ENCODE measurements around the gene PGBD5.
A peak's percentile ranks its signal among the peaks of the same experiment; 100 is the strongest.

PGBD5 gene

DNA sequence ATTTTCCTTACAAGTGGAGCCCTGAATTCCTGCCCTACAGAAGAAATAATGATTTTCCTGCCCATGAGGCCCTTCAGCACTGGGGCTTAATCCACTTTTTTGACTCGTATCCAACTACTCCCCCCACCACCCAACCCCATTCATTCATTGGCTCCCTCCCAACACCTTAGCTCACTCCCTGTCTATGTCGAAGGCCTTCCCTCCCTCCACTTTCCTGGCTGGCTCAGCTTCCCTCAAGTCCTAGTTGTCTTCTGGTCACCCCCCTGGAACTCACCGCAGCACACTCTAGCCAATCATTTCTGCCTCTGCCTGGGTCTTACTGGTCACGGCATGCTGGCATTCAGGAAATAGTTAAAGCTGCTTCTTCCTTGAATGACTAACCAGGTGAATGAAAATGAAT lies 118.9 kb downstream of the PGBD5 start:
- DNase-seq = peak in 1 of 56 donors; percentile 31

DNA sequence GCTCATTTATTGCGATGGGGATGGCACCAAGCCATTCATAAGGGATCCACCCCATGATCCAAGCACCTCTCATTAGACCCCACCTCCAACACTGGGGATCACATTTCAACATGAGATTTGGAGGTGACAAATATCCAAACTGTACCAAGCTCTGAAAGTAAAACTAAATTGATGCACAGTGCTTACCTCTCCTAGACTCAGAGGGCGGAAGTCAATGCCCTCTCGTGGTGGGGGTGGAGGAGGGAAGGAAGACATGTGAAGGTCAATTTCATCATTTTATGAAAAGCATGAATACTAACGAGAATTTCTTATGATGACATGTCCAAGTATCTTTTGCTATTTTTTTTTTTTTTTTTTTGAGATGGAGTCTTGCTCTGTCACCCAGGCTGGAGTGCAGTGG lies 120.0 kb downstream of the PGBD5 start:
- no peak for DNase-seq

DNA sequence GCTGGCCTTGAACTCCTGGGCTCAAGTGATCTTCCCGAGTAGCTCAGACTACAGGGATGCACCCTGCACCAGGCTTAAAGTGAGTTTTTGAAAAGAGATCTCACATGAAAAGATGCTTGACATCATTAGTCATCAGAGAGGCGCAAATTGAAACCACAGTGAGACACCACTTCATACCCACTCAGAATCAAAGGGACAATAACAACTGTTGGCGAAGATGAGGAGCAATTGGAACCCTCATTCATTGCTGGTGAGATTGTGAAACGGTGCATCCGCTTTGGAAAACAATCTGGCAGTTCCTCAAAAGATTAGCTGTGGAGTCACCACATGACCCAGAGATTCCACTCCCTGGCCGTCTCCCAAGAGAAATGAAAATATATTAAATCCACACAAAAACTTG lies 122.3 kb downstream of the PGBD5 start:
- DNase-seq = no peak

DNA sequence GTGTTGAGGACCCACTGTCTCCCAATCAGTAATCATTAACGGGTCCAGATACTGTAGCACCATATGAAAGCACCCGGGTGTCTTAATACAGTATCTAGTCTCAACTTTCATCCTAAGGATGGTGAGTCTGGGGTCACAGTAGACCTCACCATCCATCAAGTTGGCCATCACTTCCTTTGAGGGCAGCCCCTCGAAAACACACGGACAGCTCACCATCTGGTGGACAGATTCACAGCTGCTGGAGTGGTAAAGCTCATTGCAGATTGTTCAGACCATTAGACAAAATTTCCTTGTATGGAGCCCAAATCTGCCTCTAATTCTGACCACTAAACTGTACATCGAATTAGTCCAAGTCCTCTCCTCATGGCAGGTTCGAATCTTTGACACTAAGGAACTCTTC lies 123.1 kb downstream of the PGBD5 start:
- no peak for DNase-seq

DNA sequence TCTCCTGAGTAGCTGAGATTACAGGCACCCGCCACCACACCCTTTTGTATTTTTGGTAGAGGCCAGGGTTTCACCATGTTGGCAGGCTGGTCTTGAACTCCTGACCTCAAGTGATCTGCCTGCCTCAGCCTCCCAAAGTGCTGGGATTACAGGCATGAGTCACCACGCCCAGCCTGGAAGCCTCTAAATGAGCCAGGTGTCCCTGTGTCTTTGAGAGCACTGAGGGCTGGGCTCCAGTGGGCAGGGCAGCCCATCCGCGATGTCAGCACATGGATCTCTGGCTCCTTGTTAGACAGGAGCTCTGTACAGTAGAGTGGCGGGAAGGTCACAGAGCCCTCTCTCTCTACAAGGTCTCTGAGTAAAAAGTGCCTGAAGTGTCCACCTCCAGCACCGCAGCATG lies 124.3 kb downstream of the PGBD5 start:
- no peak for DNase-seq

DNA sequence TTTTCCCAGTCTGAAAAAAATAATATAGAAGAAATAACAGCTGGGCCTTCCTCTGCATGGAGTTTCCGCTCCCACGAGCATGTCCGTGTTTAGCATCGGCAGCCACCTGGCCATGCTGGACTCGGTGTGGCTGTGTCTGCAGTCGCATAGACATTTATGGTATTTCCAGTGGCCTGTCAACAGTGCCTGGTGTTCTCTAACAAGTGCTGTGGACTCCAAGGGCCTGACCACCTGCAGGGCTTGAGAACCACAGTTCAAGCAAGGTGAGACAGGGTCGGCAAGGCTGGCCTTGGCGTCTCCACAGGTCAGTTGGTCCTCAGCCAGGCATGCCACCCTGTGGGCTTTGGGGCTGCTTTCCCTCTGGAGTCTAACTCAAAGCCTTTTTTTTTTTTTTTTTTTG lies 124.8 kb downstream of the PGBD5 start:
- no peak for DNase-seq

DNA sequence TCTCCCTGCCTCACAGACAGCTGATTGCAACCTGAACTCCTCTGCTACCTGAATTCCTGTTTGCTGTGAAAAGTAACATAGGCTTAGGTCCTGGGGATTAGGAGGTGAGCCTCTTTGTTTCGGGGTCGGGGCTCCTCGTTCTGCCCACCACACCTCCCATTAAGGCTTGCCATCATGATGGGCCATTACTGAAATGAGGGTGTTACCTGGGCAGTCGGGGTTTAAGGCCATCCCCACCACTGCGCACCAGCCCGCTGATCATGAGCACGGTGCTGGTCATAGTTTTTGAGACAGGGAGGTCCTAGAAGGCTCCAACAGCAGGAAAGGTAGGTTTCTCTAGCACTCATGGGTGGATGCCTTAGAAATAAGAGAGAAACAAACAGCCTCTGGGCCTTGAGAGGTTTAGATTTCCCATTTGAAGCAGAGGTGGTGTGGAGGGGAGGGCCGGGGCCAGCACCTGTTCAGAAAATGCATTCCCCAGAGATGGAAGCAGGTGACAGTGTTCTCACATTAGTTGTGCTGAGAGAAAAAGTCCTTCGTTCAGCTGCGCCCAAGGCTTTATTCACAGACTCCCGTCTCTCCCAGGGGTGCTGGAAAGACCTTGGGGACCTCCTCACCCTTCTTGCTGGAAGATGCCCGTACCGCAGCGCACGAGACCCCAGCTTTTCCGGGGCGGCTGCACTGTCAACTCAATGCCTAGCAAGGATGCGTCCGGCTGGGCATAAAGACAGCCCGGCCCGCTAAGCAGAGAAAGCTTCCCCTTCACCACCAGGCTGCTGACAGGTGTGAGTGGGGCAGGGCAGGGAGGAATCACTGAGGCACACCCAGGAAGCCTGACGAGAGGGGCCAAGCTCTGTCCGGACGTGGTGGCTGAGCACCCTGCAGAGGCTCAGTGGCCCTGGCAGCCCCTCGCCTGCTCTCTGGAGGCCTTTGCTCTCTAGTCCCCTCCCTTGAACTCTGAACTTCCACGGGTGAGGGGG lies 125.5 kb downstream of the PGBD5 start:
- DNase-seq = no peak

DNA sequence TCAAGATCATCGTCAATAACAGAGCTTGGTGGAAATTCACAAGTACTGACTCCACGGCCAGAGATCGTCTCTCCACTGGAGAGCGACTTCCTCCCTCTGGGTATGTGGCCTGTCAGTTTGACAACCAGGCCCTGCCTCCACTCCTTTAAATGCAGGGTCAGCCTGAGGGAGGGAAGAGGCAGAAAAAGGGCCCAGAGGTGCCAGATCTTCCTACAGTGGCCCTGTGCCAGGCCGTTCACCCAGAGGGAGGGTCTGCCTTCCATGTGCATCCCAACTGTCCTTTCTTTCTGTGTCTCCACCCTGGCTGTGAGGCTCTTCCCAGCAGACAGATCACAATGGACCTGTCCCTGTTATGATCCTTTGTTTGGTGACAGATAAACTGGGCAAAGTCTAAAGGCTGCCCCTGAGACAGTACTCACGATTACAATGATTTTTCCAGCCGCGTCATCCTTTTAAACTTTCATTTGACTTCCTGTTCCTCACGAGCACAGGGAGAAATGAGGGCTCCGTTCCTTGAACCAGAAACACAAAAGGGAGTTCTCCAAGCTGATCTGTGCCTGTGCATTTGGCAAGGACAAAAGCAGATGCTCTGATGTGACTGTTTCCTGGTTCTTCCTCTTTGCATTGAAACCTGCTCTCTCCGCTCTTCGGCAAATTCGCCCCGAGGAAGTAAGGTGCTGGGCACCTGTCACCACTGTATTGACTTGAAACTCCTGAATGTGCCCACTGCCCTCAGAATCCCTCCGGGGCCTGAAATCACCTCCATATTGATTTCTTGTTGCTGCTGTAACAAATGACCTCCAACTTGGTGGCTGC lies 126.7 kb downstream of the PGBD5 start:
- no peak for DNase-seq

DNA sequence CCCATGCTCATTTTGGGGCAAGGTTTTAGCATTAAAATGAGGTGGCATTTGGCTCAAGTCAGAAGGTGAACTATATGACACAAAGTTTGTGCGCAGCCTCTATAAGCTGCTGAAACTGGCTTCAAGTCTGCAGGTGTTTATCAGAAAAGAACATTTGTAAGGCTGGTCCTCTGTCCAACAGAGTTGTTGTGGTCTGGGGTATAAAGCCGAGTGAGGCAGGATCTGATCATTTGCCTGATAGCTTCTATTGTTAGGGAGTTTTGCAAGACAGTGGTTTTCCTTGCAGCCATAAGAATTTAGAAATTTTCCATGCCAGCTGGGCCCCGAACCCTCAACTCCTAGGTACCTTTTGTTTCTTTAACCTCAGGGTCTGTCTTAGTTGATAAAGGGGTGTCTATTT lies 130.8 kb downstream of the PGBD5 start:
- DNase-seq = no peak

DNA sequence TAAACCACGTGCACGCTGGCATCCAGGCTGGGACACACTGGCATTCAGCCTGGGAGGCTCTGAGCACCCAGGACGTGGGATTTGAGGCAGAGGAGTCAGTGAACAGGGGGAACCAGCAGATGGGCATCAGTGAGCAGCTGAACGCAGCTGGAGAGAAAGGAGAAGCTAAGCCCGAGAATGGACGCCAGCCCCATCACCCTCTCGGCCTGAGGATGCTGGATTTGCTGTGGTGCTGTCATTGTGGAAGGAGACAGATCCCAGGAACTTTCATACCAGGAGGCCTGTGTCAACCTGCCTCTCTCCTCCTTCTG lies 132.8 kb downstream of the PGBD5 start:
- no peak for DNase-seq

DNA sequence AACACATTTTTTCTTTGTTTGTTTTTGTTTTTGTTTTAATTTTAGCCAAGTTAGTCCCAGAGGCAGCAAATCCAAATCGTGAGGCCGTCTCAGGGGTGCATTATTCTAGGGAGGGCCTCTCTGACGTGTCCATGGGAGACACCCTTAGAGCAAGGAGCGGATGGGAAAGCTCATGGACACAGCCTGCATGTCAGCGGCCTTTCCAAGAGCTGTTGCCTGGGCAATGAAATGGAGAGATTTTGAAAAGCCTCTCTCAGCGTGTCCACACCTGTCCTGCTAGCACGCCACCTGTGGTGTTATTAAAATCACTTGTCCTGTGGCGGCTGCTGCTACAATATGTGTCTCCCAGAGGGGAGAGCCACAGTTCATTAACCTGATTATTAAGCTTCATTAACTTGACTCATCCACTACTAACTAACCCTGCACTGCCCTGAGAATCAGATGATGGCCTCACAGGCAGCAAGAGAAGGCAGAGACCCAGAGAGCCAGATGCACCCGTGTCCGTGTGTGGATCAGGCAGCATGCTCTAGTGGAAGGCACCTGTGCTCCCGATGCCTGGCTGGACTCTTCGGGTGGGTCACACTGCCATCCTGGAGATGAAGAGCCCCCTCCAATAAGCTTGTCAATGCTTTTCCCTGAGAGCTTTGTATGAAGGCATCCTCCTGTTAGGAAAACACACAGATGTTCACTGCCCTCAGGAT lies 133.3 kb downstream of the PGBD5 start:
- DNase-seq = no peak

DNA sequence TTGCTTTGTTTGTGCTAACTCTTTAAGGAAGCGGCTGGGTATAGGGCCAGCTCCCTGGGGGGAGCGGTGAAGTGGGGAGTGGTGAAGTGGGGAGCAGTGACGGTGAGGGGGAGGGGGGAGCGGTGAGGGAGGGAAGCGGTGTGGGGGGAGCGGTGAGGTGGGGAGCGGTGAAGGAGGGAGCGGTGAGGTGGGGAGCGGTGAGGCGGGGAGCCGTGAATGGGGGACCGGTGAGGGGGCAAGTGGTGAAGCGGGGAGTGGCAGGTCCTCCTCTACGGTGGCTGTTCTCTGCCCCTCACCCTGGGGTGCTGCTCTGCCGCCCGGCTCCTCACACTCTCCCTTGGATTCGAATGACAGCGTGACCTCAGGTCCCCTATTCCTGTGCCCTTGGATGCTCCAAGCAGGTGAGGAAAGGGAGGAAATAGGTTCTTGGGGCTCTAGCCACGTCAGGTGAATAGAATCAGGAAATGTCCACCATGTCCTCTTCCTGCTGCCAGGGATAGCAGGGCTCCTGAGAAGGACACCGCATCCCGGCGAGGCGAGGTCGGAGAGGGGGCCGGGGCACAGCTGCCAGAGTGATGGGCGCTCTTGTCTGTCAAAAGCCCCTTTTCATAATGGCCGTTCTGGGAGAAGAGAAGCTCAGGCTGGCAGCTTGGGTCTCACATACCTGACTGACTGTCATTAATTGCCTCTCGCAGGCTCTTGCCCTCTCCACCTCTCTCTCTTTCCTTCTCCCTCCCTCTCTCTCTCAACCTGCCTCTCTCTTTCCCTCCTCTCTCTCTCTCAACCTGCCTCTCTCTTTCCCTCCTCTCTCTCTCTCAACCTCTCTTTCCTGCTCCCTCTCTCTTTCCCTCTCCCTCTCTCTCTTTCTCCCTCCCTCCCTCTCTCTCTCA lies 134.2 kb downstream of the PGBD5 start:
- no peak for DNase-seq

DNA sequence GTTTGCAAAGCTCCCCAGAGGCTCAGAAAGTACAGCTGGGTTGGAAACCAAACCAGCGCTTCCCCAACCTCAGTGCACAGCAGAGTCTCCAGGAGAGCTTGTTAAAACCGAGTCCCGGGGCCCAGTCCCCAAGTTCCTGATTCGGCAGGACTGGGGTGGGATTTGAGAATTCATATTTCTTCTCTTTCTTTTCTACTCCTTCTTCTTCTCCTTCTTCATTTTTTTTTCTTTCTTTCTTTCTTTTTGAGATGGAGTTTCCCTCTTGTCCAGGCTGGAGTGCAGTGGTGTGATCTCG lies 136.8 kb downstream of the PGBD5 start:
- no peak for DNase-seq

DNA sequence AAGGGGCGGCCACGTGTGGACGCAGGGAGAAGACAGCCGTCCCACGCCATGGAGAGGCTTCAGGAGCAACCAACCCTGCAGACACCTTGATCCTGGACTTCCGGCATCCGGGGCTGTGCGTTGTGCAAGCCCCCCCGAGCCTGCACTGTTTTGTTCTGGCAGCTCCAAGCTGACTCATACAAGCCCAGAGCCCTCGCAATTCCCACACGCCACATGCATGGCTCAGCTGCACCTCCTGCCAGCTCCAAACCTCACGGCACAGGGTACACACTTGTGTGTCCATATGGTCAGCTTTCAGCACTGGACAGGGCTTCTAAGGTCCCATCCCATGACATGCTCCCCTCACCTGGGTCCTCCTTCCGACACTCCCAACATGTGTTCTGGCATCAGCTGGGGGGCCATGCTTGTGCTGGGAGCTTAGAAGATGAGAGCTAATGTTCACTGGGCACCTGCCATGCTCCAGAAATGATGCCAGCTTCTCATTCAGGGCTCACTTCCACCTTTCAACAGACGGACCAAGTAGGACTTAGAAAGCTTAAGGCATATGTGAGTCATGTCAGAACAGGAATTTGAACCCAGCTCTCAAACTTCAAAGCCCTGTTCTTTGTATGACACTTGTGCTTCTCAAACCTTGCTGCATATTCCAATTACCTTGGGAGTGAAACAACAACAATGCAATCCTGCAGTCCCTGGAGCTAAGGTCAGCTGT lies 137.3 kb downstream of the PGBD5 start:
- no peak for DNase-seq

DNA sequence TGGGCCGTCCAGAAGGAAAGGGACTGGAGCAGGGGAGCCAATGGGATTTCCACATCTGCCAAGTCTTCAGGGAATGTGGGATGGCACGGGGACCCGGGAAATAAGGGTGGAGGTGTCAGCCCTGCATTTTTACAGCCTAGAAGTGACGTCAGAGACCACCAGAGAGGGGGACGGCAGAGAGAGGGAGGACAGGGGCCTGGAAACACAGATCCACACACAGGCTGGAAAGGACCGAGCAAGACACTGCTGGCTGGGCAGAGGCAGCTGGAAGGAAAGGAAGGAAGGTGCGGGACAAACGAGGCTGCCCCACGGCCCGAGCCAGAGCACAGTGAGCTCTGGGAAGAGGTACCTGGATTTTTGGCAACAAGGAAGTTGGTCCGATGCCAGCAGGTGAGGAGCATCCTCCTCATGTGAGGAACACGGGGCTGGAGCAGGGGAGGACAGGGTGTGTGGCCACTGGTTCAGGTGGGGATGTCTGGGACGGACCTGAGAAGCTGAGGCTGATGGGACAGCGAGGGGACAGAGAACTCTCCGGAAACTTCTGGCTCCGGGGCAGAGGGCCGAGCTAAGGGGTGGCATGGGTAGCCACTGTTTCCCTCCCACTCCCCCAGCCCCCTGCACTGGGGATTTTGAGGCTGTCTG lies 138.3 kb downstream of the PGBD5 start:
- no peak for DNase-seq

DNA sequence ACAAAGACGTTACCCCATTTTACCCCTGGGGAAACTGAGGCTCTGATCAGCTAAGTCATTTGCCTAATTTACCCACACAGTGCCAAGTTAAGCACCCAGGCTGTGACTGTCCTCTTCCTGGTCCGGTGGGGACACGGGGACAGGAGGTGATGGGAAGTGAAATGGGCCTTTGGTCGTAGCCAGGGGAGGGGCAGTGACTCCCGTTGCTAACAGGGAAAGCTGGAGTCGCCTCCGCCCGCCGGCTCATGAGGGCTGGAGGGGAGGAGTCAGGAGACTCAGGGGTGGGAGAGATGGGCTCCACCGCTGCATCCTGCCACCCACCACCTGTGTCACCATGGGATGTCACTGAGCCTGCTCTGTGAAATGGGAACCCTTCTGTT lies 139.3 kb downstream of the PGBD5 start:
- DNase-seq = no peak

DNA sequence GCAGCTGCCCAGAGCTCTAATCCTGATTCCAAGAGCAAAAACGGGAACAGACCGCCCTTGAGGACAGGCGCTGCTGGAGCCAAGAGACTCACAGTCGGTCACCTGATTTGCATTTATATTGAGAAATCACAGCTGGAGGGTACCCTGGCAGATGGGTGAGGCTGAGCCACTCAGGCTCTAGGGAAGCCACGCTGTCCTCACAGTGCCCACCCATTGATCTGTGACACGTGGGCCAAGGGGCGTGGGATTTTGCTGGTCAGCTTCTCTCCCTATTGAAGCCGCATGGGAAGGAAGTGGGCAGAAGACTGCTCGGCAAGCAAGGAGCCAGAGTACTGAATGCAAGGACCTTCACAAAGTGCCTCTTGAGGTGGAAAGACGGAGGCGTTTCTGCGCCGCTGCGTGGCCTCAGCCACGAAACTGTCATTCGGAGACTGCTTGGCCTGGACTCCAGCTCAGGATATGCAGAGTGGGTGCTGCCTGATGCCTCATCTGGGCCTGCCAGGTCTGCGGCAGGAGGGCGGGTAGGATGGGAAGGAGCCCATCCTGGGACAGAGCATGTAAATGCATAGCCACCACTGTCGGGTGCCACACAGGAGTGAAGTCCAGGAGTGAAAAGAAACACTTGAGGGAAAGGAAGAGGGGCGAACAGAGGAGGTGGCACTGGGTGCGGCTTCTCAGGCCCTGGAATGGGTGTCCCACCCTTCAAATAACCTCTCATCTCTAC lies 139.8 kb downstream of the PGBD5 start:
- no peak for DNase-seq

DNA sequence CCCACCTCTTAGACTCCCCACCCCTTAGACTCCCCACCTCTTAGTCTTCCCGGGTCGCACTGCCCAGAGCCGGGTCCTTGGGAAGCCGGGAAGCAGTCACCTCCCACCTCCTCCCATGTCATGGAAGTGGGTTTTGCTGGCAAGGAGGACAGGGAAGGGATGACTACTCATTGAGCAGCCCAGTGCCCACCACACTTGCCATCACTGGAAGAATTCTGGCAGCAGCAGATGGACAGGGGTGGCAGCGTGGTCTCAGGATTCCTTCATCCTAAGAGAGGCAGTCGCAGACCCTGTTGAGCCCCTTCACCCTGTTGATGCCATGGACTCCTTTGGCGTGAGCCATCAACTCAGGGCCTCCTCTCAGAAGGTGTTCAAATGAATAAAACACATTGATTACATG lies 140.8 kb downstream of the PGBD5 start:
- no peak for DNase-seq

DNA sequence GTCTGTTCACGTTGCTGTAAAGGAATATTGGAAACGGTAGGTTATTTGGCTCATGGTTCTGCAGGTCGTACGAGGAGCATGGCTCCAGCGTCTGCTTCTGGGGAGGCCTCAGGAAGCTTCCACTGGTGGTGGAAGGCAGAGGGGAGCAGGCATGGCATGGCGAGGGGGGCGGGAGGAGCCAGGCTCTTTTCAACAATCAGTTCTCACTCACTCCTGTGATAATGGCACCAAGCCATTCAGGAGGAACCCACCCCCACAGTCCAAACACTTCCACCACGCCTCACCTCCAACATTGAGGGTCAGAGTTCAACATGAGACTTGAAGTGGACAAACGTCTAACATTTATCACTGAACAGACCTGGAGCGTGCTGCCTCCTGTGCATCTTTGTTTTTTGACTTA lies 141.2 kb downstream of the PGBD5 start:
- DNase-seq = no peak

All from amygdala (tissue), 56 donors.